Stimulated activated CD8-positive, alpha-beta memory T cell treated with anti-CD3 and anti-CD28 coated beads, Interleukin-7, amount 100 ng/mL, for 24 hours (primary cell): Measurements from ENCODE around the gene KCNC3.
"Not testable (repeated sequence)": the region's sequence is repeated elsewhere in the genome, so short reads cannot be mapped to it uniquely, and the experiment has no call there.

Experiments
- DNase-seq: peaks from one replicate; pipeline ENCODE4 v3.0.0-alpha.2; 2020; ENCODE audit warnings: low read depth

The KCNC3 gene

GRCh38 chr19:50353487-50353880 lies 24.3 kb upstream of the KCNC3 start:
- DNase-seq, result not testable (repeated sequence)

- DNase-seq, result no peak
Measured at GRCh38 chr19:50352242-50352641, 23.1 kb upstream of the KCNC3 start.

- no peak for DNase-seq
Measured at GRCh38 chr19:50349277-50350057, 20.3 kb upstream of the KCNC3 start.

GRCh38 chr19:50347089-50347581 lies 18.0 kb upstream of the KCNC3 start:
- not testable (repeated sequence) for DNase-seq

GRCh38 chr19:50344661-50345318 lies 15.6 kb upstream of the KCNC3 start:
- no peak for DNase-seq

- DNase-seq, result no peak
Measured at GRCh38 chr19:50341091-50341564, 12.0 kb upstream of the KCNC3 start.

GRCh38 chr19:50340331-50340730 lies 11.2 kb upstream of the KCNC3 start:
- no peak for DNase-seq

GRCh38 chr19:50337031-50337430 lies 7.9 kb upstream of the KCNC3 start:
- DNase-seq, result not testable (repeated sequence)

GRCh38 chr19:50334741-50335421 lies 5.7 kb upstream of the KCNC3 start:
- DNase-seq, result no peak

GRCh38 chr19:50333737-50334617 lies 4.8 kb upstream of the KCNC3 start:
- DNase-seq, result peak; percentile 64

- DNase-seq, result peak; percentile 87
Measured at GRCh38 chr19:50333235-50333736, 4.1 kb upstream of the KCNC3 start.

- DNase-seq, result no peak
Measured at GRCh38 chr19:50332244-50333038, 3.3 kb upstream of the KCNC3 start.

GRCh38 chr19:50331994-50332243 lies 2.7 kb upstream of the KCNC3 start:
- no peak for DNase-seq

- DNase-seq, result no peak
Measured at GRCh38 chr19:50331221-50331993, 2.2 kb upstream of the KCNC3 start.

- DNase-seq, result peak; percentile 69
Measured at GRCh38 chr19:50330365-50331078, 1.3 kb upstream of the KCNC3 start.

GRCh38 chr19:50329926-50330294 lies 733 bp upstream of the KCNC3 start:
- not testable (repeated sequence) for DNase-seq

GRCh38 chr19:50328873-50329145 lies 368 bp downstream of the KCNC3 start:
- no peak for DNase-seq

GRCh38 chr19:50328224-50328872 lies 829 bp downstream of the KCNC3 start:
- no peak for DNase-seq
